Neutrophil (primary cell): ENCODE results near the gene GAD2.
A peak's percentile ranks its signal among the peaks of the same experiment; 100 is the strongest.

ENCODE experiments used
- H3K27ac ChIP-seq: fragments of 200-600 bp; sonication (generic); 2 replicates; pipeline ENCODE4 v1.5.1; 2016; ENCODE audit warnings: mild to moderate bottlenecking, moderate library complexity
- H3K27me3 ChIP-seq: fragments of 200-600 bp; sonication (generic); 2 replicates; pipeline ENCODE4 v1.6.0; 2016; ENCODE audit warnings: mild to moderate bottlenecking
- H3K36me3 ChIP-seq: fragments of 200-600 bp; sonication (generic); 2 replicates; pipeline ENCODE4 v1.5.1; 2017
- H3K4me1 ChIP-seq, 2 experiments: fragments of 200-600 bp in 1 of 2; sonication (generic) in 1 of 2; 1 replicate in 1 of 2; 2 replicates in 1 of 2; pipeline versions ENCODE4 v1.5.1 to v1.6.1; 2013 to 2016; ENCODE audit warnings: low read depth in 1 of 2, low read length in 1 of 2, mild to moderate bottlenecking in 1 of 2, moderate library complexity in 1 of 2; ENCODE audit not compliant: control insufficient read depth in 1 of 2, insufficient read depth in 1 of 2
- H3K4me3 ChIP-seq, 2 experiments: fragments of 200-600 bp in 1 of 2; sonication (generic) in 1 of 2; 1 replicate in 1 of 2; 2 replicates in 1 of 2; pipeline ENCODE4 v1.5.1; 2013 to 2016; ENCODE audit warnings: low read depth in 1 of 2, low read length in 1 of 2, mild to moderate bottlenecking in 1 of 2, moderate library complexity in 1 of 2
- H3K9me3 ChIP-seq: fragments of 200-600 bp; sonication (generic); 2 replicates; pipeline ENCODE4 v1.5.1; 2016
- CTCF ChIP-seq: fragments of 200-600 bp; sonication (generic); IDR thresholded peaks from 2 replicates; pipeline ENCODE4 v1.5.1; 2016; ENCODE audit warnings: antibody characterized with exemption

GAD2 gene

GRCh38 chr10:26327811-26328210 is 111.2 kb downstream of the GAD2 start:
- H3K9me3 ChIP-seq, result no peaks in the 10 kb centered on the region
- no peak for TF ChIP-seq CTCF
- no peak overlapping the region for H3K4me3 ChIP-seq
- no peaks in the 10 kb centered on the region for H3K4me1 ChIP-seq
- no peaks in the 10 kb centered on the region for H3K36me3 ChIP-seq
- no peaks in the 10 kb centered on the region for H3K27me3 ChIP-seq
- H3K27ac ChIP-seq, result no peak overlapping the region

- H3K4me3 ChIP-seq, result no peak overlapping the region
- H3K4me1 ChIP-seq, result peaks cover 12 to 13% of the 10 kb centered on the region in 2 experiments
- no peaks in the 10 kb centered on the region for H3K36me3 ChIP-seq
- no peaks in the 10 kb centered on the region for H3K9me3 ChIP-seq
- H3K27ac ChIP-seq, result no peak overlapping the region
- TF ChIP-seq CTCF, result no peak
- H3K27me3 ChIP-seq, result no peaks in the 10 kb centered on the region
Observed at GRCh38 chr10:26331371-26331770, 114.8 kb downstream of the GAD2 start.

GRCh38 chr10:26334232-26334931 is 117.8 kb downstream of the GAD2 start:
- Histone ChIP-seq H3K4me1 (peaks cover 28 to 30% of the 10 kb centered on the region in 2 experiments), H3K4me3 (no peak overlapping the region), H3K36me3 (no peaks in the 10 kb centered on the region), H3K27me3 (no peaks in the 10 kb centered on the region), H3K9me3 (no peaks in the 10 kb centered on the region), H3K27ac (no peak overlapping the region)
- no peak for TF ChIP-seq CTCF

- no peaks in the 10 kb centered on the region for H3K36me3 ChIP-seq
- no peaks in the 10 kb centered on the region for H3K27me3 ChIP-seq
- peaks cover 28 to 30% of the 10 kb centered on the region in 2 experiments for H3K4me1 ChIP-seq
- peak overlapping the region; percentile 48 for H3K27ac ChIP-seq
- H3K4me3 ChIP-seq, result peak overlapping the region; percentile 65 to 70
- no peaks in the 10 kb centered on the region for H3K9me3 ChIP-seq
- TF ChIP-seq CTCF, result peak; percentile 90
Observed at GRCh38 chr10:26334932-26335573, 118.5 kb downstream of the GAD2 start.

GRCh38 chr10:26335574-26336093 is 119.1 kb downstream of the GAD2 start:
- TF ChIP-seq CTCF, result no peak
- H3K27me3 ChIP-seq, result no peaks in the 10 kb centered on the region
- no peaks in the 10 kb centered on the region for H3K36me3 ChIP-seq
- H3K4me1 ChIP-seq, result peaks cover 28 to 30% of the 10 kb centered on the region in 2 experiments
- H3K27ac ChIP-seq, result peak overlapping the region; percentile 48
- H3K9me3 ChIP-seq, result no peaks in the 10 kb centered on the region
- H3K4me3 ChIP-seq, result peak overlapping the region; percentile 65 to 70
